IMR-90 (cell line): ENCODE measurements around the gene AQP4. TPM values are rescaled to one million over a fixed set of nuclear protein-coding genes. Genes with fewer than 3 reads are reported as not detected.

Experiments
- ATAC-seq: fragments of 200-7000 bp; cut with Tn5 transposase; 2 replicates; pipeline ENCODE4 v1.9.1; 2020; ENCODE audit warnings: low read depth, mild to moderate bottlenecking, moderate library complexity
- BruUV-seq: library from RNA; stranded (reverse); fragments of 400-500 nt; replicated peaks from 2 replicates; lab custom pipeline; 2021; lab: Mats Ljungman, UMichigan
- CTCF ChIA-PET: fragments of 300-600 bp; formaldehyde crosslinking; extraction: SDS; loops from one replicate; lab custom pipeline; 2021; ENCODE audit warnings: antibody characterized with exemption; lab: Yijun Ruan, JAX
- POLR2A ChIA-PET: fragments of 300-600 bp; sonication (Branson Sonifier 250); formaldehyde crosslinking; loops from one replicate; lab custom pipeline; 2022; ENCODE audit warnings: antibody characterized with exemption; ENCODE audit not compliant: unreplicated experiment; lab: Charles Lee
- DNase-seq: peaks from one replicate; pipeline ENCODE4 v3.0.0; 2013
- H2AFZ ChIP-seq: replicated peaks from 2 replicates; pipeline ENCODE3; 2013; ENCODE audit warnings: low read length, mild to moderate bottlenecking; ENCODE audit not compliant: poor library complexity
- H2AK5ac ChIP-seq: 2 replicates; pipeline ENCODE4 v1.6.1; 2013; ENCODE audit warnings: low read depth, low read length, inconsistent platforms
- H2AK9ac ChIP-seq: replicated peaks from 2 replicates; pipeline ENCODE3; 2013; ENCODE audit warnings: mild to moderate bottlenecking, low read depth, low read length, moderate library complexity; ENCODE audit not compliant: poor library complexity
- H2BK120ac ChIP-seq: 2 replicates; pipeline ENCODE4 v1.6.1; 2013; ENCODE audit warnings: low read depth, low read length, inconsistent platforms
- H2BK15ac ChIP-seq: 3 replicates; pipeline ENCODE4 v1.6.1; 2013; ENCODE audit warnings: low read depth, low read length, inconsistent platforms
- H2BK20ac ChIP-seq: 2 replicates; pipeline ENCODE4 v1.6.1; 2013; ENCODE audit warnings: low read depth, mild to moderate bottlenecking, inconsistent platforms, low read length, moderate library complexity
- H2BK5ac ChIP-seq: 2 replicates; pipeline ENCODE4 v1.6.1; 2013; ENCODE audit warnings: mild to moderate bottlenecking, low read depth, low read length, inconsistent platforms; ENCODE audit not compliant: poor library complexity, severe bottlenecking
- H3K14ac ChIP-seq: replicated peaks from 2 replicates; pipeline ENCODE4 v1.6.1; 2013; ENCODE audit warnings: low read depth, low read length, inconsistent platforms
- H3K18ac ChIP-seq: 2 replicates; pipeline ENCODE4 v1.6.1; 2013; ENCODE audit warnings: low read depth, low read length, control low read depth
- H3K23ac ChIP-seq: 2 replicates; pipeline ENCODE4 v1.6.1; 2013; ENCODE audit warnings: low read depth, low read length, inconsistent platforms
- H3K27ac ChIP-seq: 2 replicates; pipeline ENCODE4 v1.5.1; 2013; ENCODE audit warnings: mild to moderate bottlenecking, control low read depth, low read length; ENCODE audit not compliant: insufficient read depth
- H3K27me3 ChIP-seq: 2 replicates; pipeline ENCODE4 v1.6.1; 2013; ENCODE audit warnings: low read length; ENCODE audit not compliant: control insufficient read depth, insufficient read depth
- H3K36me3 ChIP-seq: 2 replicates; pipeline ENCODE4 v1.6.1; 2013; ENCODE audit warnings: low read length, mixed read lengths; ENCODE audit not compliant: control insufficient read depth, insufficient read depth
- H3K4ac ChIP-seq: 2 replicates; pipeline ENCODE4 v1.6.1; 2013; ENCODE audit warnings: low read depth, low read length, inconsistent platforms
- H3K4me1 ChIP-seq: 2 replicates; pipeline ENCODE4 v1.6.1; 2013; ENCODE audit warnings: low read length, mixed read lengths; ENCODE audit not compliant: control insufficient read depth, insufficient read depth
- H3K4me2 ChIP-seq: 2 replicates; pipeline ENCODE4 v1.6.1; 2013; ENCODE audit warnings: low read depth, mild to moderate bottlenecking, control low read depth, low read length, moderate library complexity
- H3K4me3 ChIP-seq: 2 replicates; pipeline ENCODE4 v1.5.1; 2013; ENCODE audit warnings: low read depth, mild to moderate bottlenecking, control low read depth, low read length, moderate library complexity; ENCODE audit not compliant: insufficient read depth
- H3K56ac ChIP-seq: 2 replicates; pipeline ENCODE4 v1.6.1; 2013; ENCODE audit warnings: low read length, inconsistent platforms; ENCODE audit not compliant: insufficient read depth; ENCODE audit errors: extremely low read depth
- H3K79me1 ChIP-seq, 2 experiments: 2 replicates each; pipeline ENCODE4 v1.6.1; 2013; ENCODE audit warnings: low read length in 2 of 2, inconsistent platforms in 1 of 2, low read depth in 1 of 2
- H3K9ac ChIP-seq: 2 replicates; pipeline ENCODE4 v1.6.1; 2013; ENCODE audit warnings: low read depth, low read length, control low read depth
- H3K9me1 ChIP-seq: 2 replicates; pipeline ENCODE4 v1.6.1; 2013; ENCODE audit warnings: low read length, inconsistent platforms; ENCODE audit not compliant: insufficient read depth
- H3K9me3 ChIP-seq: 2 replicates; pipeline ENCODE4 v1.6.1; 2013; ENCODE audit warnings: low read length; ENCODE audit not compliant: control insufficient read depth, insufficient read depth
- H4K20me1 ChIP-seq: 2 replicates; pipeline ENCODE4 v1.6.1; 2013; ENCODE audit warnings: low read length, inconsistent platforms; ENCODE audit not compliant: insufficient read depth
- H4K5ac ChIP-seq: 2 replicates; pipeline ENCODE4 v1.6.1; 2013; ENCODE audit warnings: mild to moderate bottlenecking, low read depth, low read length, control low read depth
- H4K8ac ChIP-seq, 2 experiments: 2 replicates each; pipeline ENCODE4 v1.6.1; 2013; ENCODE audit warnings: low read depth in 2 of 2, low read length in 2 of 2, control low read depth in 1 of 2, inconsistent platforms in 1 of 2
- H4K91ac ChIP-seq: 2 replicates; pipeline ENCODE4 v1.6.1; 2013; ENCODE audit warnings: low read depth, low read length, inconsistent platforms; ENCODE audit not compliant: insufficient read depth
- BHLHE40 ChIP-seq: fragments of 150-350 bp; IDR thresholded peaks from 2 replicates; pipeline ENCODE4 v1.6.1; 2016; ENCODE audit warnings: mild to moderate bottlenecking, low read depth, low read length
- CEBPB ChIP-seq: IDR thresholded peaks from 2 replicates; pipeline ENCODE4 v1.6.1; 2012; ENCODE audit warnings: low read depth, low read length, improper control_type of control experiment
- CHD1 ChIP-seq: IDR thresholded peaks from 2 replicates; pipeline ENCODE4 v1.6.1; 2012; ENCODE audit warnings: low read depth, low read length, improper control_type of control experiment
- CTCF ChIP-seq: conservative IDR thresholded peaks from 2 replicates; pipeline ENCODE4 v1.5.1; 2012; ENCODE audit warnings: mild to moderate bottlenecking, low read depth, low read length, improper control_type of control experiment
- FOS ChIP-seq: fragments of 150-350 bp; IDR thresholded peaks from 2 replicates; pipeline ENCODE4 v1.6.1; 2016; ENCODE audit warnings: low read depth, low read length
- MAFK ChIP-seq: IDR thresholded peaks from 2 replicates; pipeline ENCODE4 v1.6.1; 2012; ENCODE audit warnings: low read depth, low read length, improper control_type of control experiment
- MAZ ChIP-seq: IDR thresholded peaks from 2 replicates; pipeline ENCODE4 v1.6.1; 2012; ENCODE audit warnings: low read depth, mild to moderate bottlenecking, low read length, improper control_type of control experiment, moderate library complexity, borderline replicate concordance
- MXI1 ChIP-seq: IDR thresholded peaks from 2 replicates; pipeline ENCODE4 v1.6.1; 2012; ENCODE audit warnings: low read depth, mild to moderate bottlenecking, low read length, moderate library complexity, borderline replicate concordance
- NFE2L2 ChIP-seq: fragments of 150-350 bp; IDR thresholded peaks from 2 replicates; pipeline ENCODE4 v1.6.1; 2016; ENCODE audit warnings: low read depth, mild to moderate bottlenecking, low read length
- POLR2A ChIP-seq: IDR thresholded peaks from 2 replicates; pipeline ENCODE4 v1.6.1; 2012; ENCODE audit warnings: mild to moderate bottlenecking, low read depth, low read length
- RAD21 ChIP-seq: IDR thresholded peaks from 2 replicates; pipeline ENCODE4 v1.6.1; 2012; ENCODE audit warnings: low read length, improper control_type of control experiment
- RCOR1 ChIP-seq: IDR thresholded peaks from 2 replicates; pipeline ENCODE4 v1.6.1; 2012; ENCODE audit warnings: mild to moderate bottlenecking, low read length, improper control_type of control experiment; ENCODE audit not compliant: insufficient replicate concordance
- RFX5 ChIP-seq: IDR thresholded peaks from 2 replicates; pipeline ENCODE4 v1.8.0; 2012; ENCODE audit warnings: low read depth, mild to moderate bottlenecking, low read length, moderate library complexity
- SMC3 ChIP-seq: fragments of 150-350 bp; IDR thresholded peaks from 2 replicates; pipeline ENCODE4 v1.6.1; 2016; ENCODE audit warnings: low read depth, mild to moderate bottlenecking, antibody characterized with exemption, low read length, moderate library complexity
- WGBS, 2 experiments: methylation state at CpG; one replicate each; pipeline versions ENCODE4 v1.1.5 to v1.1.7; 2013; ENCODE audit warnings: missing lambda C conversion rate in 2 of 2; ENCODE audit not compliant: insufficient read length in 1 of 2; ENCODE audit errors: extremely low coverage in 2 of 2; 5-methylcytosine and 5-hydroxymethylcytosine counted together
- dilution Hi-C: fragments of 300-500 bp; cut with HindIII; formaldehyde crosslinking; loops from one replicate; pipeline ENCODE4 v1.14.3; 2018; ENCODE audit warnings: low sequenced_read_pairs; ENCODE audit not compliant: unreplicated experiment
- in situ Hi-C: fragments of 300-500 bp; cut with MboI; formaldehyde crosslinking; loops from 3 replicates; pipeline ENCODE4 v1.14.3; 2019; ENCODE audit warnings: low sequenced_read_pairs, inconsistent platforms, mixed read lengths
- intact Hi-C: fragments of 100-400 bp; cut with micrococcal nuclease; formaldehyde crosslinking; loops from 2 replicates; pipeline ENCODE4 v1.10.0; 2022
- polyA plus RNA-seq, 3 experiments: library from polyadenylated mRNA; depleted of rRNA; stranded (reverse); fragments of >200 nt; gene quantifications; 2 replicates each; pipeline ENCODE4 v1.2.3, GENCODE V29; 2012; ENCODE audit warnings: low replicate concordance in 1 of 3
- total RNA-seq: library from RNA; depleted of rRNA; stranded (reverse); fragments of >200 nt; gene quantifications from 2 replicates; pipeline ENCODE4 v1.2.3, GENCODE V29; 2012
- TF ChIP-seq, protein P1 (sequence below): fragments of 150-350 bp; IDR thresholded peaks from 2 replicates; pipeline ENCODE4 v1.6.1; 2016; ENCODE audit warnings: low read depth, mild to moderate bottlenecking, low read length, moderate library complexity, borderline replicate concordance
- TF ChIP-seq, protein P2 (sequence below): fragments of 150-350 bp; IDR thresholded peaks from 2 replicates; pipeline ENCODE4 v1.6.1; 2017; ENCODE audit warnings: mild to moderate bottlenecking, antibody characterized with exemption, low read length, low read depth

Gene AQP4
- total and polyA plus RNA-seq, 2 of the 4 experiments (the other 2 are of a cell fraction) = not detected

GRCh38 chr18:26902291-26902690, 36.8 kb upstream of the AQP4 start:
- no peak overlapping the region for H2BK20ac ChIP-seq
- H3K4me3 ChIP-seq = no peak overlapping the region
- H3K4me2 ChIP-seq = no peak overlapping the region
- H3K27ac ChIP-seq = no peak overlapping the region
- no peaks in the 10 kb centered on the region for H3K4me1 ChIP-seq
- in situ Hi-C loops (no loop called here), dilution Hi-C loops (no loop called here), intact Hi-C loops (no loop called here)
- no peak for DNase-seq
- no peaks in the 10 kb centered on the region for H3K9me1 ChIP-seq
- TF ChIP-seq CTCF = no peak
- no peak for TF ChIP-seq NFE2L2
- no peak for TF ChIP-seq MAFK
- no peak for TF ChIP-seq RFX5
- no peak for TF ChIP-seq RAD21
- TF ChIP-seq CEBPB = no peak
- no peak for TF ChIP-seq POLR2A
- no peak for TF ChIP-seq SMC3
- TF ChIP-seq CHD1 = no peak
- TF ChIP-seq MAZ = no peak
- TF ChIP-seq, protein P1, sequence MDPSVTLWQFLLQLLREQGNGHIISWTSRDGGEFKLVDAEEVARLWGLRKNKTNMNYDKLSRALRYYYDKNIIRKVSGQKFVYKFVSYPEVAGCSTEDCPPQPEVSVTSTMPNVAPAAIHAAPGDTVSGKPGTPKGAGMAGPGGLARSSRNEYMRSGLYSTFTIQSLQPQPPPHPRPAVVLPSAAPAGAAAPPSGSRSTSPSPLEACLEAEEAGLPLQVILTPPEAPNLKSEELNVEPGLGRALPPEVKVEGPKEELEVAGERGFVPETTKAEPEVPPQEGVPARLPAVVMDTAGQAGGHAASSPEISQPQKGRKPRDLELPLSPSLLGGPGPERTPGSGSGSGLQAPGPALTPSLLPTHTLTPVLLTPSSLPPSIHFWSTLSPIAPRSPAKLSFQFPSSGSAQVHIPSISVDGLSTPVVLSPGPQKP = no peak
- TF ChIP-seq BHLHE40 = no peak
- no peak for TF ChIP-seq MXI1
- no peak for TF ChIP-seq FOS
- TF ChIP-seq, protein P2, sequence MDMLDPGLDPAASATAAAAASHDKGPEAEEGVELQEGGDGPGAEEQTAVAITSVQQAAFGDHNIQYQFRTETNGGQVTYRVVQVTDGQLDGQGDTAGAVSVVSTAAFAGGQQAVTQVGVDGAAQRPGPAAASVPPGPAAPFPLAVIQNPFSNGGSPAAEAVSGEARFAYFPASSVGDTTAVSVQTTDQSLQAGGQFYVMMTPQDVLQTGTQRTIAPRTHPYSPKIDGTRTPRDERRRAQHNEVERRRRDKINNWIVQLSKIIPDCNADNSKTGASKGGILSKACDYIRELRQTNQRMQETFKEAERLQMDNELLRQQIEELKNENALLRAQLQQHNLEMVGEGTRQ = no peak
- TF ChIP-seq RCOR1 = no peak
- no peaks in the 10 kb centered on the region for H3K27me3 ChIP-seq
- no TSS peak for BruUV-seq
- no peak overlapping the region for H2BK15ac ChIP-seq
- no peaks in the 10 kb centered on the region for H4K20me1 ChIP-seq
- H4K8ac ChIP-seq = no peak overlapping the region
- H3K56ac ChIP-seq = no peak overlapping the region
- ATAC-seq = no peak
- no peak overlapping the region for H2BK120ac ChIP-seq
- H3K18ac ChIP-seq = no peak overlapping the region
- no peaks in the 10 kb centered on the region for H3K79me1 ChIP-seq
- H3K4ac ChIP-seq = no peak overlapping the region
- H2BK5ac ChIP-seq = no peak overlapping the region
- H3K9ac ChIP-seq = no peak overlapping the region
- H2AFZ ChIP-seq = no peak overlapping the region
- no CpG with 5 or more reads among the region's 5 CpGs for WGBS, 2 experiments
- peaks cover 10% of the 10 kb centered on the region for H3K9me3 ChIP-seq
- no peak overlapping the region for H4K5ac ChIP-seq
- no peak overlapping the region for H3K23ac ChIP-seq
- no peak overlapping the region for H2AK9ac ChIP-seq
- H3K36me3 ChIP-seq = no peaks in the 10 kb centered on the region
- H3K14ac ChIP-seq = no peak overlapping the region
- ChIA-PET POLR2A (no interaction called here), CTCF (no interaction called here)
- H4K91ac ChIP-seq = no peak overlapping the region
- H2AK5ac ChIP-seq = no peak overlapping the region
